WTC11 (cell line): Measurements from ENCODE around the gene ROCK1. TPM values are rescaled to one million over a fixed set of nuclear protein-coding genes. Genes with fewer than 3 reads are reported as not detected.
"Not testable (repeated sequence)": the region's sequence is repeated elsewhere in the genome, so short reads cannot be mapped to it uniquely, and the experiment has no call there.

ENCODE experiments used
- ATAC-seq: fragments of 200-7000 bp; cut with Tn5 transposase; 2 replicates; pipeline ENCODE4 v1.10.0; 2021; ENCODE audit warnings: mild to moderate bottlenecking, moderate library complexity
- CTCF ChIA-PET: fragments of 300-600 bp; sonication (Branson Sonifier 250); formaldehyde crosslinking; loops from one replicate; lab custom pipeline; 2021; ENCODE audit warnings: antibody characterized with exemption; lab: Charles Lee
- POLR2A ChIA-PET: fragments of 350-600 bp; sonication (Branson Sonifier 250); formaldehyde crosslinking; loops from one replicate; lab custom pipeline; 2021; ENCODE audit warnings: antibody characterized with exemption; lab: Charles Lee
- DNase-seq: peaks from one replicate; pipeline ENCODE4 v3.0.0; 2021; ENCODE audit warnings: low spot score
- H3K27ac Mint-ChIP-seq: 2 replicates; pipeline ENCODE4 v1.8.0; 2021; ENCODE audit warnings: mixed read lengths
- H3K27me3 Mint-ChIP-seq: 2 replicates; pipeline ENCODE4 v1.8.0; 2021; ENCODE audit warnings: low read depth, mild to moderate bottlenecking, moderate library complexity, mixed read lengths
- H3K36me3 Mint-ChIP-seq: 2 replicates; pipeline ENCODE4 v1.8.0; 2021; ENCODE audit warnings: mixed read lengths
- H3K4me1 Mint-ChIP-seq: 2 replicates; pipeline ENCODE4 v1.8.0; 2022; ENCODE audit warnings: mixed read lengths
- H3K4me3 Mint-ChIP-seq: 2 replicates; pipeline ENCODE4 v1.8.0; 2021; ENCODE audit warnings: mild to moderate bottlenecking, moderate library complexity, mixed read lengths
- H3K9me3 Mint-ChIP-seq: 2 replicates; pipeline ENCODE4 v1.8.0; 2021; ENCODE audit warnings: mixed read lengths
- CREB1 ChIP-seq: sonication (generic); formaldehyde crosslinking; IDR thresholded peaks from 2 replicates; pipeline ENCODE4 v1.8.0; 2023; ENCODE audit warnings: mild to moderate bottlenecking, missing genetic modification reagents
- ELF4 ChIP-seq: sonication (generic); formaldehyde crosslinking; IDR thresholded peaks from 2 replicates; pipeline ENCODE4 v1.8.1; 2022; ENCODE audit warnings: low read depth, mild to moderate bottlenecking, moderate library complexity, missing genetic modification reagents
- JUN ChIP-seq: sonication (generic); formaldehyde crosslinking; IDR thresholded peaks from 2 replicates; pipeline ENCODE4 v1.8.0; 2023; ENCODE audit warnings: mild to moderate bottlenecking, missing genetic modification reagents
- OVOL2 ChIP-seq: fragments of 250-450 bp; sonication (Bioruptor Pico); IDR thresholded peaks from 2 replicates; pipeline ENCODE4 v1.9.0; 2021; ENCODE audit warnings: mild to moderate bottlenecking, borderline replicate concordance
- ZBTB21 ChIP-seq: sonication (generic); formaldehyde crosslinking; IDR thresholded peaks from 2 replicates; pipeline ENCODE4 v1.8.1; 2023; ENCODE audit warnings: mild to moderate bottlenecking, missing genetic modification reagents, borderline replicate concordance
- ZNF138 ChIP-seq: sonication (generic); formaldehyde crosslinking; conservative IDR thresholded peaks from 2 replicates; pipeline ENCODE4 v1.8.1; 2022; ENCODE audit warnings: mild to moderate bottlenecking, moderate library complexity, missing genetic modification reagents
- total RNA-seq: library from RNA; stranded (reverse); gene quantifications from 3 replicates; pipeline ENCODE4 v1.2.3, GENCODE V29; 2021
- TF ChIP-seq, protein P1 (sequence below): sonication (generic); formaldehyde crosslinking; IDR thresholded peaks from 2 replicates; pipeline ENCODE4 v1.8.1; 2023; ENCODE audit warnings: mild to moderate bottlenecking, missing genetic modification reagents
- TF ChIP-seq, protein P2 (sequence below): fragments of 250-450 bp; sonication (Bioruptor Pico); IDR thresholded peaks from 2 replicates; pipeline ENCODE4 v2.1.2; 2022; ENCODE audit warnings: mild to moderate bottlenecking, moderate library complexity
- TF ChIP-seq, protein P3 (sequence below): sonication (generic); formaldehyde crosslinking; IDR thresholded peaks from 2 replicates; pipeline ENCODE4 v1.8.1; 2022; ENCODE audit warnings: mild to moderate bottlenecking, moderate library complexity, missing genetic modification reagents
- TF ChIP-seq, protein P4 (sequence below): sonication (generic); formaldehyde crosslinking; IDR thresholded peaks from 2 replicates; pipeline ENCODE4 v1.8.0; 2023; ENCODE audit warnings: mild to moderate bottlenecking, missing genetic modification reagents
- TF ChIP-seq, protein P5 (sequence below): sonication (generic); formaldehyde crosslinking; IDR thresholded peaks from 2 replicates; pipeline ENCODE4 v1.8.1; 2023; ENCODE audit warnings: mild to moderate bottlenecking, moderate library complexity, missing genetic modification reagents
- TF ChIP-seq, protein P6 (sequence below): fragments of 250-450 bp; sonication (Bioruptor Pico); IDR thresholded peaks from 2 replicates; pipeline ENCODE4 v1.9.0; 2021; ENCODE audit warnings: moderate library complexity, mild to moderate bottlenecking, inconsistent platforms, borderline replicate concordance
- TF ChIP-seq, protein P7 (sequence below): sonication (generic); formaldehyde crosslinking; IDR thresholded peaks from 2 replicates; pipeline ENCODE4 v1.8.1; 2023; ENCODE audit warnings: mild to moderate bottlenecking, missing genetic modification reagents
- TF ChIP-seq, protein P8 (sequence below): sonication (generic); formaldehyde crosslinking; IDR thresholded peaks from 2 replicates; pipeline ENCODE4 v1.8.0; 2023; ENCODE audit warnings: missing genetic modification reagents
- TF ChIP-seq, protein P9 (sequence below): sonication (generic); formaldehyde crosslinking; IDR thresholded peaks from 2 replicates; pipeline ENCODE4 v1.8.1; 2022; ENCODE audit warnings: missing genetic modification reagents, borderline replicate concordance

ROCK1 gene
- total RNA-seq, 1 experiment from 2014 or later: 42.2 TPM

DNA sequence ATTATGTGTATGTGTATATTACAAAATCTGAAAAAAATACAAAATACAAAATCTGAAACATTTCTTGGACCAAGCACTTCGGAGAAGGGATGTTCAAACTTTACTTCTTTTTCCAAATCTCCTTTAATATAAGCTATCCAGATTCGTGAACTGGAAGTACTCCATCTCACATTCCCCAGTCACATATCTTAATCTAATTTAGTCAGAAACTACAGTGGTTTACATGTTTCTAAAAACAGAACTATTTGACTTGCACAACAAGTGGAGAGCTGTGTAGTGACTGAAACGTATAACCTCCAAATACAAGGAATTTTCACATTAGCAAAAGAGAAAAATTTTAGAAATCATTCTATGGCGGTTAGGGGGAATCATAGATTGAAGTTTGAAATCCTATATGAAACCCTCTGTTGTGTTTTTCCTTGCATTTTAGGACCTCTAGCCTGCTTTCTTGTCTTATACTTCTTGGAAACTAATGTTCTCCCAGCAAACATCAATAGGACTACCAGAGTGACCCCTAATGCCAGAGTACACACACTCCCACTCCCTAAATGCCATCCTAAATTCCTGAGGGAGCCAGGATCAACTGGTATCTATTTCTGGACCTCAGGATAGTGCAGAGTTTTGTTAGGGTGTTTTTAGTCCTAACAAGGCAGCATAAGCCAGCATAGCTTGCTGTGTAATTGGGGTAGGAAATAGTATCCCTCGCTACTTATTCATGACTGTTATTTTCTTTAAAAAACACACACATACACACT lies 30.2 kb upstream of the ROCK1 start:
- ATAC-seq (no peak), DNase-seq (no peak)
- H3K27me3 Mint-ChIP-seq: no peaks in the 10 kb centered on the region
- peaks cover 5% of the 10 kb centered on the region; the same call in 1 of the 2 replicates for H3K36me3 Mint-ChIP-seq
- H3K27ac Mint-ChIP-seq: no peak overlapping the region
- H3K4me3 Mint-ChIP-seq: no peak overlapping the region
- ChIA-PET POLR2A (no interaction called here), CTCF (no interaction called here)
- no peaks in the 10 kb centered on the region for H3K4me1 Mint-ChIP-seq
- peaks cover 4% of the 10 kb centered on the region; the same call in 1 of the 2 replicates for H3K9me3 Mint-ChIP-seq
- TF ChIP-seq, protein P1, sequence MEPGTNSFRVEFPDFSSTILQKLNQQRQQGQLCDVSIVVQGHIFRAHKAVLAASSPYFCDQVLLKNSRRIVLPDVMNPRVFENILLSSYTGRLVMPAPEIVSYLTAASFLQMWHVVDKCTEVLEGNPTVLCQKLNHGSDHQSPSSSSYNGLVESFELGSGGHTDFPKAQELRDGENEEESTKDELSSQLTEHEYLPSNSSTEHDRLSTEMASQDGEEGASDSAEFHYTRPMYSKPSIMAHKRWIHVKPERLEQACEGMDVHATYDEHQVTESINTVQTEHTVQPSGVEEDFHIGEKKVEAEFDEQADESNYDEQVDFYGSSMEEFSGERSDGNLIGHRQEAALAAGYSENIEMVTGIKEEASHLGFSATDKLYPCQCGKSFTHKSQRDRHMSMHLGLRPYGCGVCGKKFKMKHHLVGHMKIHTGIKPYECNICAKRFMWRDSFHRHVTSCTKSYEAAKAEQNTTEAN (CRISPR knock-in tag): no peak
- TF ChIP-seq, protein P2, sequence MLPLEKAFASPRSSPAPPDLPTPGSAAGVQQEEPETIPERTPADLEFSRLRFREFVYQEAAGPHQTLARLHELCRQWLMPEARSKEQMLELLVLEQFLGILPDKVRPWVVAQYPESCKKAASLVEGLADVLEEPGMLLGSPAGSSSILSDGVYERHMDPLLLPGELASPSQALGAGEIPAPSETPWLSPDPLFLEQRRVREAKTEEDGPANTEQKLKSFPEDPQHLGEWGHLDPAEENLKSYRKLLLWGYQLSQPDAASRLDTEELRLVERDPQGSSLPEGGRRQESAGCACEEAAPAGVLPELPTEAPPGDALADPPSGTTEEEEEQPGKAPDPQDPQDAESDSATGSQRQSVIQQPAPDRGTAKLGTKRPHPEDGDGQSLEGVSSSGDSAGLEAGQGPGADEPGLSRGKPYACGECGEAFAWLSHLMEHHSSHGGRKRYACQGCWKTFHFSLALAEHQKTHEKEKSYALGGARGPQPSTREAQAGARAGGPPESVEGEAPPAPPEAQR (CRISPR knock-in tag): no peak
- TF ChIP-seq ZBTB21 (no peak), JUN (CRISPR knock-in tag) (no peak), ELF4 (CRISPR knock-in tag) (no peak), OVOL2 (CRISPR knock-in tag) (no peak), ZNF138 (CRISPR knock-in tag) (no peak), CREB1 (no peak)
- TF ChIP-seq, protein P3, sequence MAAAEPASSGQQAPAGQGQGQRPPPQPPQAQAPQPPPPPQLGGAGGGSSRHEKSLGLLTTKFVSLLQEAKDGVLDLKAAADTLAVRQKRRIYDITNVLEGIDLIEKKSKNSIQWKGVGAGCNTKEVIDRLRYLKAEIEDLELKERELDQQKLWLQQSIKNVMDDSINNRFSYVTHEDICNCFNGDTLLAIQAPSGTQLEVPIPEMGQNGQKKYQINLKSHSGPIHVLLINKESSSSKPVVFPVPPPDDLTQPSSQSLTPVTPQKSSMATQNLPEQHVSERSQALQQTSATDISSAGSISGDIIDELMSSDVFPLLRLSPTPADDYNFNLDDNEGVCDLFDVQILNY (CRISPR knock-in tag): no peak
- TF ChIP-seq, protein P4, sequence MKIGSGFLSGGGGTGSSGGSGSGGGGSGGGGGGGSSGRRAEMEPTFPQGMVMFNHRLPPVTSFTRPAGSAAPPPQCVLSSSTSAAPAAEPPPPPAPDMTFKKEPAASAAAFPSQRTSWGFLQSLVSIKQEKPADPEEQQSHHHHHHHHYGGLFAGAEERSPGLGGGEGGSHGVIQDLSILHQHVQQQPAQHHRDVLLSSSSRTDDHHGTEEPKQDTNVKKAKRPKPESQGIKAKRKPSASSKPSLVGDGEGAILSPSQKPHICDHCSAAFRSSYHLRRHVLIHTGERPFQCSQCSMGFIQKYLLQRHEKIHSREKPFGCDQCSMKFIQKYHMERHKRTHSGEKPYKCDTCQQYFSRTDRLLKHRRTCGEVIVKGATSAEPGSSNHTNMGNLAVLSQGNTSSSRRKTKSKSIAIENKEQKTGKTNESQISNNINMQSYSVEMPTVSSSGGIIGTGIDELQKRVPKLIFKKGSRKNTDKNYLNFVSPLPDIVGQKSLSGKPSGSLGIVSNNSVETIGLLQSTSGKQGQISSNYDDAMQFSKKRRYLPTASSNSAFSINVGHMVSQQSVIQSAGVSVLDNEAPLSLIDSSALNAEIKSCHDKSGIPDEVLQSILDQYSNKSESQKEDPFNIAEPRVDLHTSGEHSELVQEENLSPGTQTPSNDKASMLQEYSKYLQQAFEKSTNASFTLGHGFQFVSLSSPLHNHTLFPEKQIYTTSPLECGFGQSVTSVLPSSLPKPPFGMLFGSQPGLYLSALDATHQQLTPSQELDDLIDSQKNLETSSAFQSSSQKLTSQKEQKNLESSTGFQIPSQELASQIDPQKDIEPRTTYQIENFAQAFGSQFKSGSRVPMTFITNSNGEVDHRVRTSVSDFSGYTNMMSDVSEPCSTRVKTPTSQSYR (CRISPR knock-in tag): no peak
- TF ChIP-seq, protein P5, sequence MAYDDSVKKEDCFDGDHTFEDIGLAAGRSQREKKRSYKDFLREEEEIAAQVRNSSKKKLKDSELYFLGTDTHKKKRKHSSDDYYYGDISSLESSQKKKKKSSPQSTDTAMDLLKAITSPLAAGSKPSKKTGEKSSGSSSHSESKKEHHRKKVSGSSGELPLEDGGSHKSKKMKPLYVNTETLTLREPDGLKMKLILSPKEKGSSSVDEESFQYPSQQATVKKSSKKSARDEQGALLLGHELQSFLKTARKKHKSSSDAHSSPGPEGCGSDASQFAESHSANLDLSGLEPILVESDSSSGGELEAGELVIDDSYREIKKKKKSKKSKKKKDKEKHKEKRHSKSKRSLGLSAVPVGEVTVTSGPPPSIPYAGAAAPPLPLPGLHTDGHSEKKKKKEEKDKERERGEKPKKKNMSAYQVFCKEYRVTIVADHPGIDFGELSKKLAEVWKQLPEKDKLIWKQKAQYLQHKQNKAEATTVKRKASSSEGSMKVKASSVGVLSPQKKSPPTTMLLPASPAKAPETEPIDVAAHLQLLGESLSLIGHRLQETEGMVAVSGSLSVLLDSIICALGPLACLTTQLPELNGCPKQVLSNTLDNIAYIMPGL (CRISPR knock-in tag): no peak
- TF ChIP-seq, protein P6, sequence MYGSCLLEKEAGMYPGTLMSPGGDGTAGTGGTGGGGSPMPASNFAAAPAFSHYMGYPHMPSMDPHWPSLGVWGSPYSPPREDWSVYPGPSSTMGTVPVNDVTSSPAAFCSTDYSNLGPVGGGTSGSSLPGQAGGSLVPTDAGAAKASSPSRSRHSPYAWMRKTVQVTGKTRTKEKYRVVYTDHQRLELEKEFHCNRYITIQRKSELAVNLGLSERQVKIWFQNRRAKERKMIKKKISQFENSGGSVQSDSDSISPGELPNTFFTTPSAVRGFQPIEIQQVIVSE (CRISPR knock-in tag): no peak
- TF ChIP-seq, protein P7, sequence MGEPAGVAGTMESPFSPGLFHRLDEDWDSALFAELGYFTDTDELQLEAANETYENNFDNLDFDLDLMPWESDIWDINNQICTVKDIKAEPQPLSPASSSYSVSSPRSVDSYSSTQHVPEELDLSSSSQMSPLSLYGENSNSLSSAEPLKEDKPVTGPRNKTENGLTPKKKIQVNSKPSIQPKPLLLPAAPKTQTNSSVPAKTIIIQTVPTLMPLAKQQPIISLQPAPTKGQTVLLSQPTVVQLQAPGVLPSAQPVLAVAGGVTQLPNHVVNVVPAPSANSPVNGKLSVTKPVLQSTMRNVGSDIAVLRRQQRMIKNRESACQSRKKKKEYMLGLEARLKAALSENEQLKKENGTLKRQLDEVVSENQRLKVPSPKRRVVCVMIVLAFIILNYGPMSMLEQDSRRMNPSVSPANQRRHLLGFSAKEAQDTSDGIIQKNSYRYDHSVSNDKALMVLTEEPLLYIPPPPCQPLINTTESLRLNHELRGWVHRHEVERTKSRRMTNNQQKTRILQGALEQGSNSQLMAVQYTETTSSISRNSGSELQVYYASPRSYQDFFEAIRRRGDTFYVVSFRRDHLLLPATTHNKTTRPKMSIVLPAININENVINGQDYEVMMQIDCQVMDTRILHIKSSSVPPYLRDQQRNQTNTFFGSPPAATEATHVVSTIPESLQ (CRISPR knock-in tag): no peak
- TF ChIP-seq, protein P8, sequence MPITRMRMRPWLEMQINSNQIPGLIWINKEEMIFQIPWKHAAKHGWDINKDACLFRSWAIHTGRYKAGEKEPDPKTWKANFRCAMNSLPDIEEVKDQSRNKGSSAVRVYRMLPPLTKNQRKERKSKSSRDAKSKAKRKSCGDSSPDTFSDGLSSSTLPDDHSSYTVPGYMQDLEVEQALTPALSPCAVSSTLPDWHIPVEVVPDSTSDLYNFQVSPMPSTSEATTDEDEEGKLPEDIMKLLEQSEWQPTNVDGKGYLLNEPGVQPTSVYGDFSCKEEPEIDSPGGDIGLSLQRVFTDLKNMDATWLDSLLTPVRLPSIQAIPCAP (CRISPR knock-in tag): no peak
- TF ChIP-seq, protein P9, sequence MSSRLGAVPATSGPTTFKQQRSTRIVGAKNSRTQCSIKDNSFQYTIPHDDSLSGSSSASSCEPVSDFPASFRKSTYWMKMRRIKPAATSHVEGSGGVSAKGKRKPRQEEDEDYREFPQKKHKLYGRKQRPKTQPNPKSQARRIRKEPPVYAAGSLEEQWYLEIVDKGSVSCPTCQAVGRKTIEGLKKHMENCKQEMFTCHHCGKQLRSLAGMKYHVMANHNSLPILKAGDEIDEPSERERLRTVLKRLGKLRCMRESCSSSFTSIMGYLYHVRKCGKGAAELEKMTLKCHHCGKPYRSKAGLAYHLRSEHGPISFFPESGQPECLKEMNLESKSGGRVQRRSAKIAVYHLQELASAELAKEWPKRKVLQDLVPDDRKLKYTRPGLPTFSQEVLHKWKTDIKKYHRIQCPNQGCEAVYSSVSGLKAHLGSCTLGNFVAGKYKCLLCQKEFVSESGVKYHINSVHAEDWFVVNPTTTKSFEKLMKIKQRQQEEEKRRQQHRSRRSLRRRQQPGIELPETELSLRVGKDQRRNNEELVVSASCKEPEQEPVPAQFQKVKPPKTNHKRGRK (CRISPR knock-in tag): no peak

DNA sequence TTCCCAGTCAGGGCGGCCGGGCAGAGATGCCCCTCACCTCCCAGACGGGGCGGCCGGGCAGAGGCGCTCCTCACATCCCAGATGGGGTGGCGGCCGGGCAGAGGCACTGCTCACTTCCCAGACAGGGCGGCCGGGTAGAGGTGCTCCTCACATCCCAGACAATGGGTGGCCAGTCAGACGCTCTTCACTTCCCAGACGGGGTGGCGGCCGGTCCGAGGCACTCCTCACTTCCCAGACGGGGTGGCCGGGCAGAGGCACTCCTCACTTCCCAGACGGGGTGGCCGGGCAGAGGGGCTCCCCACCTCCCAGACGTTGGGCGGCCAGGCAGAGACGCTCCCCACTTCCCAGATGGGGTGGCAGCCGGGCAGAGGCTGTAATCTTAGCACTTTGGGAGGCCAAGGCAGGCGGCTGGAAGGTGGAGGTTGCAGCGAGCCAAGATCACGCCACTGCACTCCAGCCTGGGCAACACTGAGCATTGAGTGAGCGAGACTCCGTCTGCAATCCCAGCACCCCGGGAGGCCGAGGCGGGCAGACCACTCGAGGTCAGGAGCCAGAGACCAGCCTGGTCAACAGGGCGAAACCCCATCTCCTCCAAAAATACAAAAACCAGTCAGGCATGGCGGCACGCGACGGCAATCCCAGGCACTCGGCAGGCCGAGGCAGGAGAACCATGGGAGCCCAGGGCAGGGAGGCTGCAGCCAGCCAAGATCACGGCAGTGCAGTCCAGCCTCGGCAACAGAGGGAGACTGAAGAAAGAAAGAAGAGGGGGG lies 26.3 kb upstream of the ROCK1 start:
- CTCF ChIA-PET, H3K4me1 Mint-ChIP-seq, H3K36me3 Mint-ChIP-seq, POLR2A ChIA-PET, H3K4me3 Mint-ChIP-seq, H3K27me3 Mint-ChIP-seq, ATAC-seq, H3K27ac Mint-ChIP-seq, DNase-seq: not testable (repeated sequence)
- H3K9me3 Mint-ChIP-seq: peaks cover 24% of the 10 kb centered on the region
